DMS53 treated with DMSO at 0.1 percent for 48 hours (cell line): ENCODE data around the gene SAMD8.
"Not testable (repeated sequence)": the region's sequence is repeated elsewhere in the genome, so short reads cannot be mapped to it uniquely, and the experiment has no call there.

Experiments used
- DNase-seq: peaks from one replicate; lab custom pipeline; 2025; ENCODE audit not compliant: unreplicated experiment; lab: John Stamatoyannopoulos, UW

The SAMD8 gene

GRCh38 chr10:75191821-75192568 is 80.5 kb downstream of the SAMD8 start:
- peak; percentile 47 for DNase-seq

- DNase-seq, result not testable (repeated sequence)
Observed at GRCh38 chr10:75194625-75195024, 83.2 kb downstream of the SAMD8 start.

GRCh38 chr10:75195035-75195763 is 83.7 kb downstream of the SAMD8 start:
- DNase-seq, result no peak

GRCh38 chr10:75197066-75197465 is 85.6 kb downstream of the SAMD8 start:
- DNase-seq, result no peak

- DNase-seq, result no peak
Observed at GRCh38 chr10:75197906-75198305, 86.5 kb downstream of the SAMD8 start.

GRCh38 chr10:75199949-75200348 is 88.5 kb downstream of the SAMD8 start:
- not testable (repeated sequence) for DNase-seq

GRCh38 chr10:75201793-75202307 is 90.4 kb downstream of the SAMD8 start:
- peak; percentile 30 for DNase-seq

- DNase-seq, result no peak
Observed at GRCh38 chr10:75202321-75203045, 91.0 kb downstream of the SAMD8 start.

GRCh38 chr10:75203046-75203620 is 91.7 kb downstream of the SAMD8 start:
- not testable (repeated sequence) for DNase-seq

- DNase-seq, result no peak
Observed at GRCh38 chr10:75203724-75204123, 92.3 kb downstream of the SAMD8 start.

- no peak for DNase-seq
Observed at GRCh38 chr10:75205908-75206307, 94.5 kb downstream of the SAMD8 start.

- not testable (repeated sequence) for DNase-seq
Observed at GRCh38 chr10:75206638-75207037, 95.2 kb downstream of the SAMD8 start.

GRCh38 chr10:75207079-75207856 is 95.8 kb downstream of the SAMD8 start:
- no peak for DNase-seq

GRCh38 chr10:75207857-75208144 is 96.3 kb downstream of the SAMD8 start:
- no peak for DNase-seq

GRCh38 chr10:75208181-75208580 is 96.7 kb downstream of the SAMD8 start:
- no peak for DNase-seq

- no peak for DNase-seq
Observed at GRCh38 chr10:75209086-75209920, 97.8 kb downstream of the SAMD8 start.

GRCh38 chr10:75209921-75210281 is 98.4 kb downstream of the SAMD8 start:
- peak; percentile 49 for DNase-seq

- peak; percentile 87 for DNase-seq
Observed at GRCh38 chr10:75210282-75211006, 99.0 kb downstream of the SAMD8 start, which contains the start of gene VDAC2. Gene VDAC2, plus strand, starts transcription at chr10:75210796. Its CDS starts 363 bp downstream, at chr10:75211159.
